GM12891 (cell line): Measurements from ENCODE around the gene ZBTB21.

Experiments
- DNase-seq: peaks from one replicate; pipeline ENCODE4 v3.0.0; 2011; ENCODE audit warnings: low spot score; ENCODE audit not compliant: insufficient read length
- FAIRE-seq: peaks from 2 replicates; lab custom pipeline; 2011; peaks lifted over from hg19 to GRCh38; lab: Jason Lieb, UNC
- PAX5 ChIP-seq: IDR thresholded peaks from 2 replicates; pipeline ENCODE4 v1.6.1; 2011; ENCODE audit warnings: low read length, moderate library complexity, mild to moderate bottlenecking; ENCODE audit not compliant: insufficient read depth, severe bottlenecking
- POLR2A ChIP-seq: IDR thresholded peaks from 2 replicates; pipeline ENCODE4 v1.6.1; 2011; ENCODE audit warnings: low read depth, low read length, control low read depth
- POLR2AphosphoS5 ChIP-seq: IDR thresholded peaks from 2 replicates; pipeline ENCODE4 v1.6.1; 2011; ENCODE audit warnings: low read depth, low read length, control low read depth
- POU2F2 ChIP-seq: IDR thresholded peaks from 2 replicates; pipeline ENCODE4 v1.6.1; 2011; ENCODE audit warnings: low read depth, mild to moderate bottlenecking, control low read depth, low read length, moderate library complexity
- SPI1 ChIP-seq: IDR thresholded peaks from 2 replicates; pipeline ENCODE4 v1.6.1; 2011; ENCODE audit warnings: low read depth, low read length, control low read depth
- TAF1 ChIP-seq: IDR thresholded peaks from 2 replicates; pipeline ENCODE4 v1.6.1; 2011; ENCODE audit warnings: low read depth, low read length, control low read depth

The ZBTB21 gene

GRCh38 chr21:42049578-42050430 is 39.6 kb upstream of the ZBTB21 start:
- TF ChIP-seq POLR2AphosphoS5: no peak
- no peak for TF ChIP-seq POU2F2
- TF ChIP-seq SPI1: no peak
- TF ChIP-seq POLR2A: no peak
- TF ChIP-seq PAX5: no peak
- no peak for TF ChIP-seq TAF1
- FAIRE-seq (no peak), DNase-seq (no peak)

- DNase-seq (no peak), FAIRE-seq (no peak)
- TF ChIP-seq PAX5: no peak
- no peak for TF ChIP-seq POU2F2
- no peak for TF ChIP-seq TAF1
Observed at GRCh38 chr21:42048870-42049577, 38.9 kb upstream of the ZBTB21 start.

- FAIRE-seq (no peak), DNase-seq (no peak)
- TF ChIP-seq SPI1 (no peak), PAX5 (no peak), POLR2A (no peak), POLR2AphosphoS5 (no peak), TAF1 (no peak), POU2F2 (no peak)
Observed at GRCh38 chr21:42047821-42048613, 37.9 kb upstream of the ZBTB21 start.

GRCh38 chr21:42044871-42045495 is 34.8 kb upstream of the ZBTB21 start:
- TF ChIP-seq POU2F2 (no peak), TAF1 (no peak), POLR2A (no peak), POLR2AphosphoS5 (no peak), SPI1 (no peak), PAX5 (no peak)
- no peak for FAIRE-seq

GRCh38 chr21:42043961-42044360 is 33.8 kb upstream of the ZBTB21 start:
- FAIRE-seq: no peak
- TF ChIP-seq POU2F2: no peak
- no peak for TF ChIP-seq POLR2AphosphoS5
- no peak for TF ChIP-seq POLR2A
- TF ChIP-seq SPI1: no peak
- no peak for TF ChIP-seq TAF1
- TF ChIP-seq PAX5: no peak
- no peak for DNase-seq

More at GRCh38 chr21:42044871-42045495, 34.8 kb upstream of the ZBTB21 start:
- no peak for DNase-seq

- FAIRE-seq (no peak), DNase-seq (no peak)
- TF ChIP-seq PAX5 (no peak), POU2F2 (no peak), POLR2A (no peak), POLR2AphosphoS5 (no peak), SPI1 (no peak), TAF1 (no peak)
Observed at GRCh38 chr21:42043201-42043895, 33.2 kb upstream of the ZBTB21 start.

- TF ChIP-seq POLR2AphosphoS5: no peak
- TF ChIP-seq POLR2A: no peak
- TF ChIP-seq TAF1: no peak
- TF ChIP-seq PAX5: no peak
- no peak for TF ChIP-seq POU2F2
- no peak for DNase-seq
- FAIRE-seq: no peak
Observed at GRCh38 chr21:42042651-42043050, 32.5 kb upstream of the ZBTB21 start.

- TF ChIP-seq POLR2AphosphoS5 (no peak), TAF1 (no peak), POU2F2 (no peak), POLR2A (no peak), SPI1 (no peak), PAX5 (no peak)
- DNase-seq: no peak
- no peak for FAIRE-seq
Observed at GRCh38 chr21:42041711-42042110, 31.6 kb upstream of the ZBTB21 start.
